Neural progenitor cell (in vitro differentiated cells): ENCODE measurements around the gene ADAMTS6. TPM values are rescaled to one million over a fixed set of nuclear protein-coding genes. Genes with fewer than 3 reads are reported as not detected.

Experiments used
- DNase-seq: peaks from one replicate; pipeline ENCODE4 v3.0.0-alpha.2; 2016; ENCODE audit warnings: low spot score
- H2AFZ ChIP-seq: fragments of 200-600 bp; sonication (generic); replicated peaks from 2 replicates; pipeline ENCODE4 v1.6.1; 2016; ENCODE audit warnings: antibody characterized with exemption
- H3F3A ChIP-seq: fragments of 200-600 bp; sonication (generic); 2 replicates; pipeline ENCODE4 v1.6.1; 2016; ENCODE audit warnings: antibody characterized with exemption, low read depth
- H3K27ac ChIP-seq: fragments of 200-600 bp; sonication (generic); 2 replicates; pipeline ENCODE4 v1.5.1; 2016; ENCODE audit warnings: mild to moderate bottlenecking
- H3K27me3 ChIP-seq: fragments of 200-600 bp; sonication (generic); 2 replicates; pipeline ENCODE4 v1.6.1; 2016; ENCODE audit warnings: mild to moderate bottlenecking, moderate library complexity
- H3K36me3 ChIP-seq: fragments of 200-600 bp; sonication (generic); 2 replicates; pipeline ENCODE4 v1.5.1; 2016
- H3K4me1 ChIP-seq: fragments of 200-600 bp; sonication (generic); 2 replicates; pipeline ENCODE4 v1.6.1; 2016; ENCODE audit warnings: mixed run types
- H3K4me2 ChIP-seq: fragments of 200-600 bp; sonication (generic); 2 replicates; pipeline ENCODE4 v1.6.1; 2016
- H3K4me3 ChIP-seq: fragments of 200-600 bp; sonication (generic); 2 replicates; pipeline ENCODE4 v1.5.1; 2016
- H3K79me2 ChIP-seq: fragments of 200-600 bp; sonication (generic); 2 replicates; pipeline ENCODE4 v1.6.1; 2016; ENCODE audit warnings: low read depth
- H3K9ac ChIP-seq: fragments of 200-600 bp; sonication (generic); 2 replicates; pipeline ENCODE4 v1.6.1; 2016
- H3K9me3 ChIP-seq: fragments of 200-600 bp; sonication (generic); 2 replicates; pipeline ENCODE4 v1.5.1; 2016; ENCODE audit warnings: low read depth
- H4K20me1 ChIP-seq: fragments of 200-600 bp; sonication (generic); 2 replicates; pipeline ENCODE4 v1.6.1; 2016; ENCODE audit warnings: low read depth
- H3K27ac Mint-ChIP-seq: 3 replicates; pipeline ENCODE4 v1.8.0; 2021; ENCODE audit warnings: mixed read lengths
- H3K27me3 Mint-ChIP-seq: 2 replicates; pipeline ENCODE4 v1.8.0; 2022; ENCODE audit warnings: low read depth, mild to moderate bottlenecking, inconsistent platforms, moderate library complexity, mixed read lengths; ENCODE audit not compliant: insufficient read depth
- H3K36me3 Mint-ChIP-seq: 3 replicates; pipeline ENCODE4 v1.8.0; 2021; ENCODE audit warnings: mixed read lengths
- H3K4me1 Mint-ChIP-seq: 3 replicates; pipeline ENCODE4 v1.8.0; 2021; ENCODE audit warnings: mixed read lengths
- H3K4me3 Mint-ChIP-seq: 3 replicates; pipeline ENCODE4 v1.8.0; 2021; ENCODE audit warnings: mild to moderate bottlenecking, moderate library complexity, mixed read lengths
- H3K9me3 Mint-ChIP-seq: 3 replicates; pipeline ENCODE4 v1.8.0; 2020; ENCODE audit warnings: mixed read lengths
- EZH2 ChIP-seq: fragments of 200-600 bp; sonication (generic); IDR thresholded peaks from 2 replicates; pipeline ENCODE4 v1.6.1; 2017; ENCODE audit warnings: antibody characterized with exemption, mild to moderate bottlenecking, moderate library complexity
- EZH2phosphoT487 ChIP-seq: fragments of 200-600 bp; sonication (generic); IDR thresholded peaks from 2 replicates; pipeline ENCODE4 v1.6.1; 2017; ENCODE audit warnings: antibody characterized with exemption
- total RNA-seq: library from RNA; depleted of rRNA; stranded (reverse); fragments of >200 nt; gene quantifications from 2 replicates; pipeline ENCODE4 v1.2.3, GENCODE V29; 2015; ENCODE audit warnings: low replicate concordance
- TF ChIP-seq, protein P1 (sequence below): fragments of 200-600 bp; sonication (generic); IDR thresholded peaks from 2 replicates; pipeline ENCODE4 v1.5.1; 2017; ENCODE audit warnings: antibody characterized with exemption, mild to moderate bottlenecking

The ADAMTS6 gene
- total RNA-seq, 1 donor from 2014 or later: 14.3 TPM

DNA sequence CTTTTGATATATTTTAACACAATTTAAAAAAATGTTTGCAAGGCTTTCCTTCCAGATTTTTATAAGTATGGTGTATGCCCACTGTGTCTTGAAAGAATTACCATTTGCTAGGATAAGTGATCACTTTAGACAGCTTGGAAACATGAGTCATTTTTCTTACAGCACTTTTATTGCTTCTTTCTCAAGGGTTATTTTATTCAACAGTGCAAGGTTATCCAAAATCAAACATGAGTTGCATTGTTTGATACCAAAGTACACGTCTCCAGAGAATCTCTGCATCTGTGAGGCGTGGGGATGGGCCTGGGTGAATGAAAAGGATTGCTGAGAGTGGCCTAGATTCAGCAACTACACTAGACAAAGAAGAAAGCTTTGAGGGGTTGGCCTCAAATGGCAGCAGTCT, 329.6 kb downstream of the ADAMTS6 start:
- Histone ChIP-seq H3K4me3 (no peak overlapping the region), H4K20me1 (no peaks in the 10 kb centered on the region), H3K79me2 (no peaks in the 10 kb centered on the region), H3K27me3 (no peaks in the 10 kb centered on the region), H3K4me1 (no peaks in the 10 kb centered on the region), H2AFZ (no peak overlapping the region), H3K9me3 (no peaks in the 10 kb centered on the region), H3K27ac (no peak overlapping the region), H3K36me3 (no peaks in the 10 kb centered on the region), H3F3A (no peaks in the 10 kb centered on the region), H3K4me2 (no peak overlapping the region), H3K9ac (no peak overlapping the region)
- no peak for TF ChIP-seq EZH2
- TF ChIP-seq, protein P1, sequence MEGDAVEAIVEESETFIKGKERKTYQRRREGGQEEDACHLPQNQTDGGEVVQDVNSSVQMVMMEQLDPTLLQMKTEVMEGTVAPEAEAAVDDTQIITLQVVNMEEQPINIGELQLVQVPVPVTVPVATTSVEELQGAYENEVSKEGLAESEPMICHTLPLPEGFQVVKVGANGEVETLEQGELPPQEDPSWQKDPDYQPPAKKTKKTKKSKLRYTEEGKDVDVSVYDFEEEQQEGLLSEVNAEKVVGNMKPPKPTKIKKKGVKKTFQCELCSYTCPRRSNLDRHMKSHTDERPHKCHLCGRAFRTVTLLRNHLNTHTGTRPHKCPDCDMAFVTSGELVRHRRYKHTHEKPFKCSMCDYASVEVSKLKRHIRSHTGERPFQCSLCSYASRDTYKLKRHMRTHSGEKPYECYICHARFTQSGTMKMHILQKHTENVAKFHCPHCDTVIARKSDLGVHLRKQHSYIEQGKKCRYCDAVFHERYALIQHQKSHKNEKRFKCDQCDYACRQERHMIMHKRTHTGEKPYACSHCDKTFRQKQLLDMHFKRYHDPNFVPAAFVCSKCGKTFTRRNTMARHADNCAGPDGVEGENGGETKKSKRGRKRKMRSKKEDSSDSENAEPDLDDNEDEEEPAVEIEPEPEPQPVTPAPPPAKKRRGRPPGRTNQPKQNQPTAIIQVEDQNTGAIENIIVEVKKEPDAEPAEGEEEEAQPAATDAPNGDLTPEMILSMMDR: no peak
- TF ChIP-seq EZH2phosphoT487: no peak
- no peak for DNase-seq
- H3K36me3 Mint-ChIP-seq: peaks cover 1% of the 10 kb centered on the region
- no peaks in the 10 kb centered on the region for H3K27me3 Mint-ChIP-seq
- H3K9me3 Mint-ChIP-seq: no peaks in the 10 kb centered on the region
- H3K4me1 Mint-ChIP-seq: no peaks in the 10 kb centered on the region
- no peak overlapping the region for H3K4me3 Mint-ChIP-seq
- no peak overlapping the region for H3K27ac Mint-ChIP-seq

DNA sequence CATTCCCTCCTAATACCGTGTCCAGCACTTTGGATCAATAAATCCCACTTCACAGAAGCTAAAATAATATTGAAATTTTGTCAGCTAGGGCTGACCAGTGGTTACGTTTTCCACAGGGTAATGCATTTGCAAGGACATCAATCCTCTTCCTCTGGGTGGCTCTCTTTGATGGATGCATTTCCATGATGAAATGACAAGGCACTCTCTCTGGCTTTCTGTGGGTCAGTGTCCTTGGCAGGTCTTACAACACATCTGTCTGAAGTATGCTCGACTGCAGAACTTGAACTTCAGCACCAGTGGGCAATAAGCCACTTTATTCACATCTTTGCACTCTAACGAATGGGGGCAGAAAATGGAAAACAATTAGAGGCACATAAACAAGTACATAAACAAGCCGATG, 330.1 kb downstream of the ADAMTS6 start:
- Histone ChIP-seq H3K4me3 (no peak overlapping the region), H2AFZ (no peak overlapping the region), H3K9me3 (no peaks in the 10 kb centered on the region), H3K4me1 (no peaks in the 10 kb centered on the region), H3K4me2 (no peak overlapping the region), H3K79me2 (no peaks in the 10 kb centered on the region), H3K9ac (no peak overlapping the region), H3K36me3 (no peaks in the 10 kb centered on the region), H3F3A (no peaks in the 10 kb centered on the region), H3K27me3 (no peaks in the 10 kb centered on the region), H4K20me1 (no peaks in the 10 kb centered on the region), H3K27ac (no peak overlapping the region)
- no peaks in the 10 kb centered on the region for H3K9me3 Mint-ChIP-seq
- no peak for DNase-seq
- peaks cover 1% of the 10 kb centered on the region for H3K36me3 Mint-ChIP-seq
- no peak overlapping the region for H3K27ac Mint-ChIP-seq
- no peaks in the 10 kb centered on the region for H3K4me1 Mint-ChIP-seq
- no peak for TF ChIP-seq EZH2phosphoT487
- no peak for TF ChIP-seq EZH2
- TF ChIP-seq, protein P1: no peak
- no peaks in the 10 kb centered on the region for H3K27me3 Mint-ChIP-seq
- H3K4me3 Mint-ChIP-seq: no peak overlapping the region

DNA sequence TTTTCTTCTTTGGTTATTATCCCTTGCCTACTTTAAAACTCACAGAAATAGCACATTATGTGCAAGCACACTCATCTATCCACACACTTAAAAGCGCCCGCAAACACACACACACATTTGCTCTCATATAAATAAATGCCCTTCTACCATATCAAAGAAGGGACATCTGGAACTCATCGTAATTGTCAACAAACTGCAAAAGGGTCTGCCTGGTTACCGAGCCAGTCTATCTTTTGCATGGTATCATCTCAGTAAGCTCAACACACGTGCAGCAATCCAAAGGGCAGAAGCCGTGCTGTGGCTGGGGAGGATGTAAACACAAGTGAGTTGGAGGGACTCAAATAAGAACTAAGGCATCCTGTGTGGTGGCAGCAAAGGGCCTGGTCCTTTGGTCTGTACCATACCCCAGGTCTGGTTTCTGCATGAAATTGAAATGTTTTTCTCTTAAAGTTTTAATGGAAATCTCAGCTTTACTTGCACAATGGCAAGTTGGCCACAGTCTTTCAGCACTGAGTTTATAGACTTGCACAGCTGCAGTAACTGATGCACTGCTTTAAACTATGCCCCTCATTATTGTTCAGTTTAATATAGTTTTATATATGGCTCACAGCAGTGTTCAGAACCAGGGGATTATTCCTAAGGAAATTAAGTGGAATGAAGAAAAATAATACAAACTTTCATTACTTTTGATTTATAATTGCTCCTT, 331.0 kb downstream of the ADAMTS6 start:
- H3K4me1 Mint-ChIP-seq: no peaks in the 10 kb centered on the region
- no peaks in the 10 kb centered on the region for H3K9me3 ChIP-seq
- no peak for DNase-seq
- no peak overlapping the region for H2AFZ ChIP-seq
- no peak overlapping the region for H3K9ac ChIP-seq
- H3F3A ChIP-seq: no peaks in the 10 kb centered on the region
- H3K79me2 ChIP-seq: no peaks in the 10 kb centered on the region
- H3K9me3 Mint-ChIP-seq: no peaks in the 10 kb centered on the region
- no peaks in the 10 kb centered on the region for H3K27me3 ChIP-seq
- no peak overlapping the region for H3K27ac ChIP-seq
- H3K4me1 ChIP-seq: no peaks in the 10 kb centered on the region
- H3K27me3 Mint-ChIP-seq: peaks cover 2% of the 10 kb centered on the region
- no peak overlapping the region for H3K4me3 ChIP-seq
- H3K27ac Mint-ChIP-seq: no peak overlapping the region
- no peaks in the 10 kb centered on the region for H4K20me1 ChIP-seq
- no peaks in the 10 kb centered on the region for H3K36me3 ChIP-seq
- no peak overlapping the region for H3K4me3 Mint-ChIP-seq
- H3K4me2 ChIP-seq: no peak overlapping the region
- peaks cover 1% of the 10 kb centered on the region for H3K36me3 Mint-ChIP-seq
- TF ChIP-seq EZH2phosphoT487 (no peak), EZH2 (no peak)
- TF ChIP-seq, protein P1: no peak
